Heart left ventricle (tissue), 13 donors: ENCODE data around the gene APC2.

Experiments
- POLR2A ChIP-seq, 2 donors: fragments of 450-650 bp; IDR thresholded peaks; one replicate each; pipeline ENCODE4 v1.6.1; 2017; ENCODE audit warnings: antibody characterized with exemption in 2 of 2, mild to moderate bottlenecking in 2 of 2, moderate library complexity in 2 of 2
- TF ChIP-seq, protein P1 (sequence below), 12 donors: fragments of 200-600 bp; sonication (generic) in 4 of 12; IDR thresholded peaks; one replicate each; pipeline versions ENCODE4 v1.5.0 to v1.8.0; 2018 to 2022; ENCODE audit warnings: antibody characterized with exemption in 12 of 12, mild to moderate bottlenecking in 5 of 12
- donor health status: ischemic (EF 13 %, LVEDD 7.1; RV severe dilation, severe dysfunction).
- donor health status: DM: no; HTN: yes; CAD: no.
- donor health status: DM: no; HTN: no; CAD: no.
- donor health status: ischemic (EF 25% LVEDD 6.9; RV normal size, moderate dysfunction).
- donor health status: ischemic (EF 25% LVEDD 5.7; RV mildly dilated, moderate dysfunction).
- donor health status: ischemic (EF 35%, LVEDD 5.7; RV mildly dilated, moderate dysfunction).
- donor health status: nonischemic (EF 11% LVEDD 7.7; RV severe dilation, severe dysfunction).
- donor health status: DM: yes; HTN: yes; CAD: no.
- donor health status: PGD.
- donor health status: ischemic (EF 29% LVEDD 5.4; RV normal size, mild dysfunction).
- donor health status: nonischemic (EF 23%, LVEDD 6.1; RV moderate dilation, normal function).

DNA sequence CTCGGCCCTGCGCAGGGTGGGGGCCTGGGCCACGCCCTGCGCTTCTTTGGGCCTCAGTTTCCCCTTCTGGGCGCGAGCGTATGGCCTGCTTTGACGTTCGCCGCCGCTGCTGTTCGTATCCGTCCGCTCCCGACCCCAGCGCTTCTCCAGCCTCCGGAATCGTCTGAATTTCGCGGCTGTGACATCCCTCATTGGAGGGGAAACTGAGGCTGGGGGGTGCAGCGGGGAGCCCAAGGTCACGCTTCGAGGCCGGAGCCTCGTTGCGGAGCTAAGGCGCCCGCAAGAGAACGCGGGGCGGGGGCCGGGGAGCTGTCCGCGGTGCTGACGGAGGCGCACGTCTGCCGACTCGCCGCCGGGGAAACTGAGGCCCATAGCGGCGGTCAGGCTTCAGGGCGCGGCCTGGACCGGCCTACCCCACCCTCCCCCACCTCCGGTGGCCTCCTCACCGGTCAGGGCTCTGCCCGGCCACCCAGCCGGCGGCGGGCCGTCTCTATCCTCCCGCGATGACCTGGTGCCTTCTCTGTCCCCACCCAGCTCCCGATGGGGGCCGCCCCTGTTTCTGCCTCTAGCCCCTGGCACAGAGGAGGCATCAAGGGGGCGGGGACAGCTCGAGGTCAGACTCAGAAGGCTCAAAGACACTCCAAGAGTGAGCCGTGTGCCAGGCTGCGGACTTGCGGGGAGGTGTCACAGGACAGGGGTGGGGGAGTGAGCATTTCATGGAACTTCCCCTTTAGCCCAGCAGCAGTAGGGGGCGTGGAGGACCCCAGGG is 3.0 kb upstream of the APC2 start:
- TF ChIP-seq, protein P1, sequence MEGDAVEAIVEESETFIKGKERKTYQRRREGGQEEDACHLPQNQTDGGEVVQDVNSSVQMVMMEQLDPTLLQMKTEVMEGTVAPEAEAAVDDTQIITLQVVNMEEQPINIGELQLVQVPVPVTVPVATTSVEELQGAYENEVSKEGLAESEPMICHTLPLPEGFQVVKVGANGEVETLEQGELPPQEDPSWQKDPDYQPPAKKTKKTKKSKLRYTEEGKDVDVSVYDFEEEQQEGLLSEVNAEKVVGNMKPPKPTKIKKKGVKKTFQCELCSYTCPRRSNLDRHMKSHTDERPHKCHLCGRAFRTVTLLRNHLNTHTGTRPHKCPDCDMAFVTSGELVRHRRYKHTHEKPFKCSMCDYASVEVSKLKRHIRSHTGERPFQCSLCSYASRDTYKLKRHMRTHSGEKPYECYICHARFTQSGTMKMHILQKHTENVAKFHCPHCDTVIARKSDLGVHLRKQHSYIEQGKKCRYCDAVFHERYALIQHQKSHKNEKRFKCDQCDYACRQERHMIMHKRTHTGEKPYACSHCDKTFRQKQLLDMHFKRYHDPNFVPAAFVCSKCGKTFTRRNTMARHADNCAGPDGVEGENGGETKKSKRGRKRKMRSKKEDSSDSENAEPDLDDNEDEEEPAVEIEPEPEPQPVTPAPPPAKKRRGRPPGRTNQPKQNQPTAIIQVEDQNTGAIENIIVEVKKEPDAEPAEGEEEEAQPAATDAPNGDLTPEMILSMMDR (IDR thresholded peaks at IDR 0.05): no peak
- TF ChIP-seq POLR2A (IDR thresholded peaks at IDR 0.05): no peak
